Ascending aorta (tissue), 2 donors: ENCODE data around the gene LIN37. TPM values are rescaled to one million over a fixed set of nuclear protein-coding genes. Genes with fewer than 3 reads are reported as not detected.
"Not testable (repeated sequence)": the region's sequence is repeated elsewhere in the genome, so short reads cannot be mapped to it uniquely, and the experiment has no call there.

Experiments used
- DNase-seq, 2 donors: peaks; one replicate each; pipeline ENCODE4 v3.0.0-alpha.2; 2019; ENCODE audit warnings: low spot score in 2 of 2
- H3K27ac ChIP-seq, 2 donors: fragments of 200-600 bp; sonication (generic); one replicate each; pipeline ENCODE4 v1.5.1; 2016 to 2017; ENCODE audit warnings: mild to moderate bottlenecking in 1 of 2
- H3K27me3 ChIP-seq: fragments of 200-600 bp; sonication (generic); one replicate; pipeline ENCODE4 v1.5.1; 2017
- H3K36me3 ChIP-seq, 2 donors: fragments of 200-600 bp; sonication (generic); one replicate each; pipeline ENCODE4 v1.5.1; 2016
- H3K4me1 ChIP-seq, 2 donors: fragments of 200-600 bp; sonication (generic); one replicate each; pipeline ENCODE4 v1.5.1; 2016 to 2017; ENCODE audit warnings: mild to moderate bottlenecking in 1 of 2
- H3K4me3 ChIP-seq, 2 donors: fragments of 200-600 bp; sonication (generic); one replicate each; pipeline ENCODE4 v1.5.1; 2016 to 2017; ENCODE audit warnings: mild to moderate bottlenecking in 1 of 2
- H3K9me3 ChIP-seq, 2 donors: fragments of 200-600 bp; sonication (generic); one replicate each; pipeline ENCODE4 v1.5.1; 2016
- intact Hi-C: fragments of 100-400 bp; cut with DNase I; formaldehyde crosslinking; loops from one replicate; pipeline ENCODE4 v1.15.1; 2023
- total RNA-seq: library from RNA; depleted of rRNA; stranded (reverse); fragments of >200 nt; gene quantifications from one replicate; pipeline ENCODE4 v1.1.0, GENCODE V29; 2016
- TF ChIP-seq, protein P1 (sequence below), 3 experiments: fragments of 200-600 bp in 2 of 3; fragments of 450-650 bp in 1 of 3; sonication (generic) in 2 of 3; IDR thresholded peaks; one replicate each; pipeline ENCODE4 v1.5.1; 2016 to 2019; ENCODE audit warnings: antibody characterized with exemption in 3 of 3, mild to moderate bottlenecking in 1 of 3, moderate library complexity in 1 of 3

Gene LIN37
- total RNA-seq, 1 donor from 2014 or later: 29.9 TPM

DNA sequence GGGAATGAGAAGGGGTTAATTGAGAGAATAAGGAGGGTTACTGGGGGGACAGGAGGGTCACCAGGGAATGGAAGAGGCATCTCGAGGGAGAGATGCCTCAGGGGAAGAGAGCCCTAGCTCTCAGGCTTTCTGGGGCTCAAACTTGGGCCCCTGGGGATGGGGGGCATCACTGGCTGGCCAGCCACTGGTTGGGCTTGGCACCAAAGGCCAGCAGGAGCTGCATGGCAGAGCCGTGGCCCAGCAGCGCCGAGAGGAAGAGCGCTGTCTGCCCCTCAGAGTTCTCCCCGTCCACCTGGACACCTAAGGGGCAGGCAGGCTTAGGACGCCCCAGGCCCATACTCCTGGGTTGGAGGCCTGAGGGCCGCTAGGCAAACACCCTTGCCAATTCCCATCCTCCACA, 44.5 kb downstream of the LIN37 start:
- DNase-seq: no peak
- intact Hi-C loops: no loop called here
- Histone ChIP-seq H3K36me3 (no peaks in the 10 kb centered on the region), H3K4me3 (no peak overlapping the region), H3K27ac (no peak overlapping the region), H3K4me1 (no peaks in the 10 kb centered on the region), H3K9me3 (no peaks in the 10 kb centered on the region), H3K27me3 (no peaks in the 10 kb centered on the region)
- TF ChIP-seq, protein P1, sequence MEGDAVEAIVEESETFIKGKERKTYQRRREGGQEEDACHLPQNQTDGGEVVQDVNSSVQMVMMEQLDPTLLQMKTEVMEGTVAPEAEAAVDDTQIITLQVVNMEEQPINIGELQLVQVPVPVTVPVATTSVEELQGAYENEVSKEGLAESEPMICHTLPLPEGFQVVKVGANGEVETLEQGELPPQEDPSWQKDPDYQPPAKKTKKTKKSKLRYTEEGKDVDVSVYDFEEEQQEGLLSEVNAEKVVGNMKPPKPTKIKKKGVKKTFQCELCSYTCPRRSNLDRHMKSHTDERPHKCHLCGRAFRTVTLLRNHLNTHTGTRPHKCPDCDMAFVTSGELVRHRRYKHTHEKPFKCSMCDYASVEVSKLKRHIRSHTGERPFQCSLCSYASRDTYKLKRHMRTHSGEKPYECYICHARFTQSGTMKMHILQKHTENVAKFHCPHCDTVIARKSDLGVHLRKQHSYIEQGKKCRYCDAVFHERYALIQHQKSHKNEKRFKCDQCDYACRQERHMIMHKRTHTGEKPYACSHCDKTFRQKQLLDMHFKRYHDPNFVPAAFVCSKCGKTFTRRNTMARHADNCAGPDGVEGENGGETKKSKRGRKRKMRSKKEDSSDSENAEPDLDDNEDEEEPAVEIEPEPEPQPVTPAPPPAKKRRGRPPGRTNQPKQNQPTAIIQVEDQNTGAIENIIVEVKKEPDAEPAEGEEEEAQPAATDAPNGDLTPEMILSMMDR (IDR thresholded peaks at IDR 0.05): no peak

DNA sequence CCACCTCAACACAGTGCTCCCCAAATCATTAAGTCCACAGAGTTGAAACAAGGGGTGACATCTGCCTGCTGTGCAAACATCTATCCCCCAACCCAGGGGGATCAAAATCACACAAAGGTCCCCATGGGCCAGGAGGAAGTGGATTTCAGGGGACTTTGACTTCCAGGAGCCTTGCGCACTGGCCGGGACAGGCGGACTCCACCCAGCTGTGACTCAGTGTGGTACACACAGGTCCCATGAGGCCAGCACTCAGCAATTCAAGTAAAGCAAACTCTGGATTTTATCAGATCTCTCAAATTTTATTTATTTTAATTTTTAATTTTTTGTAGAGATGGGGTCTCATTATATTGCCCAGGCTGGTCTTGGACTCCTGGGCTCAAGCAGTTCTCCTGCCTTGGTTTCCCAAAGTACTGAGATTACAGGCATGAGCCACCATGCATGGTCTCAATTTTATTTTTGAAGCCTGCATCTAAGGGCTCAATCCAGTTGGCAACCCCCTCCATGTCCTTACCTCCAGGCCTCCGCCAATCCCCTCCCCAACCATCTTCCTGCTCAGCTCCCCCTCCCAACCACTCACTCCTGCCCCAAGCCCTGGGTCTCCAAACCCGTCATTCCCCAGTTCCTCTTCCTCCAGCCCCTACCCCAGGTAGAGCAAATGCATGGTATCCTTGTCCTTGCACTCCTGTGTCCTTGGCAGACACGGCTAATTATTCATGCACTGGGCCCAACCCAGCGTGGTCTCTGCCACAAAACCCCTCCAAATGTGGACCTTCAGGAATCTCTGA, 45.2 kb downstream of the LIN37 start:
- intact Hi-C loops: no loop called here
- H3K27me3 ChIP-seq: no peaks in the 10 kb centered on the region
- no peaks in the 10 kb centered on the region for H3K36me3 ChIP-seq
- TF ChIP-seq, protein P1 (IDR thresholded peaks at IDR 0.05): no peak
- no peak overlapping the region for H3K27ac ChIP-seq
- no peak overlapping the region for H3K4me3 ChIP-seq
- DNase-seq: no peak
- H3K9me3 ChIP-seq: no peaks in the 10 kb centered on the region
- no peaks in the 10 kb centered on the region for H3K4me1 ChIP-seq

DNA sequence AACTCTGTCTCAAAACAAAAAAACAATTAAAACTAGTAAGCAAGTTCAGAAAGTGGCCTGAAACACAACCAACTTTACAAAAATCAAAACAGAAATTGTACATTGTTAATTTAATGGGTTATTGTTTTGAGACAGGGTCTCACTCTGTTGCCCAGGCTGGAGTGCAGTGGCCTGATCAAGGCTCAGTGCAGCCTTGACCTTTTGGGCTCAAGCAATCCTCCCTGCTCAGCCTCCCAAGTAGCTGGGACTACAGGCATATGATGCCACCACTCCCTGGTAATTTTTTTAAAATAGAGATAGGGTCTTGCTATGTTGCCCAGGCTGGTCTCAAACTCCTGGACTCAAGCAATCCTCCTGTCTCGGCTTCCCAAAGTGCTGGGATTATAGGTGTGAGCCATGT, 47.2 kb downstream of the LIN37 start:
- H3K4me3 ChIP-seq, H3K27me3 ChIP-seq, H3K9me3 ChIP-seq, intact Hi-C loops, DNase-seq, H3K27ac ChIP-seq, H3K4me1 ChIP-seq, H3K36me3 ChIP-seq: not testable (repeated sequence)

DNA sequence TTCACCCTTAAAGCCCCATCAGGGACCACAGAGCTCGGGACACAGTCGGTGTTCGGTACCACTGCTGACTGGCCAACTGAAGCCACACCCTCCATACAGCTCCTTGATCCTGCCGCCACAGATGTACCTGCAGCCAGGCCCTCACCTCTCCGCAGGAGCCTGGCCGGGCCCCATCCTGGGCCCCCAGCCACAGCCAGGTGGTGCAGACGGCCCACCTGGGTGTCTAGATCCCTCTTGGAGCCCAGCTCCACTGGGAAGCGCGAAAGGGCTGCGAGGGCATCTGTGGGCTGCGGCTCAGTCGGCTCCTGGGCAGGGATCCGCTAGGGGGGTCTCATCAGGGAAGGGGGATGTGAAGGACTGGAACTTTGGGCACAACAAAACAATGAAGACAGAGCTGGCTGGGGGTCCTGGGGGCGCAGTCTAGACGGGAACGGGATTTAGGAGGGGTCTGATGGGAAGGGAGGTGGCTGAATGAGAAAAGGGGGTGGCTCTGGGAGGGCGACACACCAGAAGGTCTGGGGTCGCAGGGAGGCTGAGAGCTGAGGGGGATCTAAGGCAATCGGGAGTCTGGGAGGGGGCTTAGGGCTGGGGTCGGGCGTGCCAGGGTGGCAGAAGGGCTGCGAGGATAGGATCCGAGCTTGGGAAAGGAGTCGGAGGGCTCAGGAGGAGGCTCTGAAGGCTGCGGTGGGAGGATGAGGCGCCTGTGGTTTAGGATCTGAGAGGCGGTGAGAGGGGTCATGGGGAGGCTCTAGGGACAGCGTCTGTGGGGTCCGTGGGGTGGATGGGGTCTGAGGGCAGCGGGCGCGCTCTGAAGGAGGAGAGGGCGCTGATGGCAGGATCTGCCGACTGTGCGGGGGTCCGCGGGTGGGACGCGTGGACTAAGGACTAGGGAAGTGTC, 48.5 kb downstream of the LIN37 start:
- H3K9me3 ChIP-seq: no peaks in the 10 kb centered on the region
- TF ChIP-seq, protein P1 (IDR thresholded peaks at IDR 0.05): no peak
- H3K36me3 ChIP-seq: no peaks in the 10 kb centered on the region
- no peak overlapping the region for H3K27ac ChIP-seq
- DNase-seq: no peak
- intact Hi-C loops: no loop called here
- H3K4me1 ChIP-seq: no peaks in the 10 kb centered on the region
- no peak overlapping the region for H3K4me3 ChIP-seq
- no peaks in the 10 kb centered on the region for H3K27me3 ChIP-seq

DNA sequence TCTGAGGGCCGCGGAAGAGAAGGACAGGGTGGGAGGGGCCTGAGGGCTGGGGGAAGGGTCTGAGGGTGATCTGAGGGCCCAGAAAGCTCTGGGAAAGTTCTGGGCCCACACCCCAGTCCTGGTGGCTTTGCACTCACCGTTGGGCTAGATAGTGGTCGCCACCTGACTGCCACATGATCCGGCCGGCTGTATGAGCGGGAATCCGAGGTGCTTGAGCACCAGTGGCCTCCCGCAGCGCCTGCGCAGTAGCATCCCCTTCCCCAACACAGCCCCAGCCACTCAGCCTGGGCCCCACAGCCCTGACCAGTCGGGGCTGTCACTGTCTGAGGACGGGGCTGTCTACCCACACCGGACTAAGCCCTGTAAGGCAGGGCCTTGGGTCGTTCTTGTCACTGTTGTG, 49.3 kb downstream of the LIN37 start:
- H3K4me3 ChIP-seq: no peak overlapping the region
- no peaks in the 10 kb centered on the region for H3K4me1 ChIP-seq
- H3K27me3 ChIP-seq: no peaks in the 10 kb centered on the region
- TF ChIP-seq, protein P1 (IDR thresholded peaks at IDR 0.05): no peak
- H3K36me3 ChIP-seq: no peaks in the 10 kb centered on the region
- H3K27ac ChIP-seq: no peak overlapping the region
- H3K9me3 ChIP-seq: no peaks in the 10 kb centered on the region
- no peak for DNase-seq
- intact Hi-C loops: no loop called here

DNA sequence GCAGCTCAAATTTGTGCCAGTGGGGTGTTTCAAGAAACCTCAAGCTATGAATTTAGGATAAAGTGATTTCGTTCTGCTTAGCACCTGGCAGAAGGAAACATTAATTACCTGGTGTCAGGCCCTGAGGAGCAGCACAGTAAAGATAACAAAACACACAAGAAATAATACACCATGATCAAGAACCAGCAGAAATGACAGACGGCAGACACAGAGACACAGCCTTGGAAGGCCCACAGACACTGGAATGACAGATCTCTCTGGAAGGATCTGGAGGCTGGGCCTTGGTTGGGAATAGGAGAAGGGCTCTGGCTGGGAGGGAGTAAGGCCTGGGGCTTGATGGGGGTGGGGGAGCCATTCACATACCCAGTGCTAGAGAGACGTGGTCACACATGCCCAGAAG, 53.5 kb downstream of the LIN37 start:
- Histone ChIP-seq H3K9me3 (no peaks in the 10 kb centered on the region), H3K4me3 (no peak overlapping the region), H3K4me1 (no peaks in the 10 kb centered on the region), H3K36me3 (no peaks in the 10 kb centered on the region), H3K27me3 (no peaks in the 10 kb centered on the region), H3K27ac (no peak overlapping the region)
- DNase-seq: no peak
- intact Hi-C loops: no loop called here
- TF ChIP-seq, protein P1 (IDR thresholded peaks at IDR 0.05): no peak
